Activated CD4-positive, alpha-beta T cell treated with anti-CD3 and anti-CD28 coated beads, Interleukin-2, Interleukin-6, amounts not matched to agents 100 ng/mL and 50 ng/mL, durations not matched to agents 16 hours and 8 hours (primary cell): Measurements from ENCODE around the gene SEC16B.
A peak's percentile ranks its signal among the peaks of the same experiment; 100 is the strongest.
"Not testable (repeated sequence)": the region's sequence is repeated elsewhere in the genome, so short reads cannot be mapped to it uniquely, and the experiment has no call there.

Source experiments
- DNase-seq: peaks from one replicate; pipeline ENCODE4 v3.0.0-alpha.2; 2020

SEC16B gene

GRCh38 chr1:177969825-177970371, at the start of gene SEC16B:
SEC16B (minus strand) TSS chr1:177970058; CDS start chr1:177967981, 2,077 bp downstream.
- no peak for DNase-seq

- DNase-seq = no peak
These were observed 49.8 kb upstream of the SEC16B start for GRCh38 chr1:178019622-178020021.

GRCh38 chr1:178019208-178019607, 49.4 kb upstream of the SEC16B start:
- DNase-seq = no peak

- no peak for DNase-seq
These were observed 47.7 kb upstream of the SEC16B start for GRCh38 chr1:178017517-178017916.

GRCh38 chr1:178011864-178012503, 42.1 kb upstream of the SEC16B start:
- DNase-seq = no peak

GRCh38 chr1:178011465-178011828, 41.6 kb upstream of the SEC16B start:
- DNase-seq = no peak

- no peak for DNase-seq
These were observed 41.0 kb upstream of the SEC16B start for GRCh38 chr1:178010674-178011464.

- no peak for DNase-seq
These were observed 36.2 kb upstream of the SEC16B start for GRCh38 chr1:178006043-178006442.

GRCh38 chr1:178005450-178005849, 35.6 kb upstream of the SEC16B start:
- no peak for DNase-seq

GRCh38 chr1:178004926-178005391, 35.1 kb upstream of the SEC16B start:
- DNase-seq = peak; percentile 3

GRCh38 chr1:177998696-177999631, 29.1 kb upstream of the SEC16B start:
- no peak for DNase-seq

GRCh38 chr1:177996957-177997356, 27.1 kb upstream of the SEC16B start:
- no peak for DNase-seq

- no peak for DNase-seq
These were observed 25.5 kb upstream of the SEC16B start for GRCh38 chr1:177995369-177995768.

- DNase-seq = not testable (repeated sequence)
These were observed 16.4 kb upstream of the SEC16B start for GRCh38 chr1:177986281-177986680.

GRCh38 chr1:177984761-177985160, 14.9 kb upstream of the SEC16B start:
- no peak for DNase-seq

GRCh38 chr1:177984136-177984525, 14.3 kb upstream of the SEC16B start:
- DNase-seq = no peak

- no peak for DNase-seq
These were observed 13.8 kb upstream of the SEC16B start for GRCh38 chr1:177983482-177984135.

GRCh38 chr1:177983077-177983476, 13.2 kb upstream of the SEC16B start:
- DNase-seq = no peak

GRCh38 chr1:177981200-177981599, 11.3 kb upstream of the SEC16B start:
- no peak for DNase-seq

GRCh38 chr1:177979272-177979671, 9.4 kb upstream of the SEC16B start:
- no peak for DNase-seq

- DNase-seq = no peak
These were observed 8.7 kb upstream of the SEC16B start for GRCh38 chr1:177978530-177978929.

- DNase-seq = no peak
These were observed 7.3 kb upstream of the SEC16B start for GRCh38 chr1:177977141-177977540.
